SK-N-SH treated with all-trans-retinoic acid at 6 μM for 48 hours (cell line): ENCODE data around the gene LILRA1.

ENCODE experiments used
- ESRRG ChIP-seq: fragments of 250-450 bp; sonication (Bioruptor Pico); IDR thresholded peaks from 2 replicates; pipeline ENCODE4 v1.6.1; 2021; ENCODE audit warnings: mild to moderate bottlenecking
- ZFP3 ChIP-seq: fragments of 250-450 bp; sonication (Bioruptor Pico); IDR thresholded peaks from 2 replicates; pipeline ENCODE4 v1.5.0; 2020; ENCODE audit warnings: mild to moderate bottlenecking, moderate library complexity
- ZNF70 ChIP-seq: fragments of 450-650 bp; formaldehyde crosslinking; IDR thresholded peaks from 2 replicates; pipeline ENCODE4 v1.5.0; 2020; ENCODE audit warnings: mild to moderate bottlenecking, moderate library complexity
- TF ChIP-seq, protein P1 (sequence below): fragments of 250-450 bp; sonication (Bioruptor Pico); IDR thresholded peaks from 2 replicates; pipeline ENCODE4 v1.8.0; 2020; ENCODE audit warnings: mild to moderate bottlenecking, moderate library complexity, borderline replicate concordance
- TF ChIP-seq, protein P2 (sequence below): fragments of 250-450 bp; sonication (Bioruptor Pico); IDR thresholded peaks from 2 replicates; pipeline ENCODE4 v1.5.1; 2020; ENCODE audit warnings: low read depth, mild to moderate bottlenecking, moderate library complexity

DNA sequence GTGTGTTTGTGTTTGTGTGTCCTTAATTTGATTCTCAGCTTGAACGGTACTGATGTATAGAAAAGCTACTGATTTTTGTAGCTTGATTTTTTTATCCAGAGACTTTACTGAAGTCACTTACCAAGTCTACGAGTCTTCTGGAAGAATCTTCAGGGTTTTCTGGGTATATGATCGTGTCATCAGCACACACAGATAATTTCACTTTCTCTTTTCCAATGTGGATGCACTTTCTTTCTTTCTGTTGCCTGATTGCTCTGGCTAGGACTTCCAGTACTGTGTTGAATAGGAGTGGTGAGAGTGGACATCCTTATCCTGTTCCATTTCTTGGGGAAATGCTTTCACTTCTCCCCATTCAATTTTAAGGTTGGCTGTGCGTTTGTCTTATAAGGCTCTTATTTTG lies 29.0 kb downstream of the LILRA1 start:
- TF ChIP-seq, protein P1, sequence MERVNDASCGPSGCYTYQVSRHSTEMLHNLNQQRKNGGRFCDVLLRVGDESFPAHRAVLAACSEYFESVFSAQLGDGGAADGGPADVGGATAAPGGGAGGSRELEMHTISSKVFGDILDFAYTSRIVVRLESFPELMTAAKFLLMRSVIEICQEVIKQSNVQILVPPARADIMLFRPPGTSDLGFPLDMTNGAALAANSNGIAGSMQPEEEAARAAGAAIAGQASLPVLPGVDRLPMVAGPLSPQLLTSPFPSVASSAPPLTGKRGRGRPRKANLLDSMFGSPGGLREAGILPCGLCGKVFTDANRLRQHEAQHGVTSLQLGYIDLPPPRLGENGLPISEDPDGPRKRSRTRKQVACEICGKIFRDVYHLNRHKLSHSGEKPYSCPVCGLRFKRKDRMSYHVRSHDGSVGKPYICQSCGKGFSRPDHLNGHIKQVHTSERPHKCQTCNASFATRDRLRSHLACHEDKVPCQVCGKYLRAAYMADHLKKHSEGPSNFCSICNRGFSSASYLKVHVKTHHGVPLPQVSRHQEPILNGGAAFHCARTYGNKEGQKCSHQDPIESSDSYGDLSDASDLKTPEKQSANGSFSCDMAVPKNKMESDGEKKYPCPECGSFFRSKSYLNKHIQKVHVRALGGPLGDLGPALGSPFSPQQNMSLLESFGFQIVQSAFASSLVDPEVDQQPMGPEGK (CRISPR knock-in tag): no peak
- no peak for TF ChIP-seq ZNF70 (CRISPR knock-in tag)
- TF ChIP-seq, protein P2, sequence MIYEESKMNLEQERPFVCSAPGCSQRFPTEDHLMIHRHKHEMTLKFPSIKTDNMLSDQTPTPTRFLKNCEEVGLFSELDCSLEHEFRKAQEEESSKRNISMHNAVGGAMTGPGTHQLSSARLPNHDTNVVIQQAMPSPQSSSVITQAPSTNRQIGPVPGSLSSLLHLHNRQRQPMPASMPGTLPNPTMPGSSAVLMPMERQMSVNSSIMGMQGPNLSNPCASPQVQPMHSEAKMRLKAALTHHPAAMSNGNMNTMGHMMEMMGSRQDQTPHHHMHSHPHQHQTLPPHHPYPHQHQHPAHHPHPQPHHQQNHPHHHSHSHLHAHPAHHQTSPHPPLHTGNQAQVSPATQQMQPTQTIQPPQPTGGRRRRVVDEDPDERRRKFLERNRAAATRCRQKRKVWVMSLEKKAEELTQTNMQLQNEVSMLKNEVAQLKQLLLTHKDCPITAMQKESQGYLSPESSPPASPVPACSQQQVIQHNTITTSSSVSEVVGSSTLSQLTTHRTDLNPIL (CRISPR knock-in tag): no peak
- no peak for TF ChIP-seq ZFP3
- TF ChIP-seq ESRRG (CRISPR knock-in tag): no peak
